PC-9 (cell line): ENCODE measurements around the gene ST8SIA1. TPM values are rescaled to one million over a fixed set of nuclear protein-coding genes. Genes with fewer than 3 reads are reported as not detected.

ENCODE experiments used
- BruUV-seq: library from RNA; stranded (reverse); fragments of 400-500 nt; replicated peaks from 2 replicates; lab custom pipeline; 2021; lab: Mats Ljungman, UMichigan
- CTCF ChIA-PET: fragments of 300-600 bp; sonication (Branson Sonifier 250); formaldehyde crosslinking; loops from one replicate; lab custom pipeline; 2022; ENCODE audit warnings: antibody characterized with exemption; lab: Charles Lee
- POLR2A ChIA-PET: fragments of 300-600 bp; sonication (Branson Sonifier 250); formaldehyde crosslinking; loops from one replicate; lab custom pipeline; 2022; ENCODE audit warnings: antibody characterized with exemption; ENCODE audit not compliant: unreplicated experiment; lab: Charles Lee
- DNase-seq, 2 experiments: peaks; one replicate each; pipeline versions ENCODE4 v3.0.0 to v3.0.0-alpha.2; 2015 to 2022; ENCODE audit warnings: mixed read lengths in 1 of 2
- H2AFZ ChIP-seq: fragments of 200-600 bp; sonication (generic); 2 replicates; pipeline ENCODE4 v1.8.1; 2017; ENCODE audit warnings: antibody characterized with exemption
- H3F3A ChIP-seq: fragments of 200-600 bp; sonication (generic); 2 replicates; pipeline ENCODE4 v1.8.1; 2017; ENCODE audit warnings: antibody characterized with exemption, mild to moderate bottlenecking, low read depth; ENCODE audit not compliant: insufficient read depth
- H3K27ac ChIP-seq: fragments of 200-600 bp; sonication (generic); 2 replicates; pipeline ENCODE4 v1.6.1; 2016; ENCODE audit warnings: mixed run types
- H3K27me3 ChIP-seq: fragments of 200-600 bp; sonication (generic); 2 replicates; pipeline ENCODE4 v1.6.1; 2016; ENCODE audit warnings: low read depth, mixed run types; ENCODE audit not compliant: insufficient read depth
- H3K36me3 ChIP-seq: fragments of 200-600 bp; sonication (generic); 2 replicates; pipeline ENCODE4 v1.6.1; 2016; ENCODE audit warnings: low read depth, mixed run types
- H3K4me1 ChIP-seq: fragments of 200-600 bp; sonication (generic); replicated peaks from 2 replicates; pipeline ENCODE4 v1.6.1; 2016; ENCODE audit warnings: mixed run types; ENCODE audit not compliant: insufficient read depth
- H3K4me2 ChIP-seq: fragments of 200-600 bp; sonication (generic); 2 replicates; pipeline ENCODE4 v1.6.1; 2017; ENCODE audit warnings: mixed run types
- H3K4me3 ChIP-seq: fragments of 200-600 bp; sonication (generic); 2 replicates; pipeline ENCODE4 v1.6.1; 2016; ENCODE audit warnings: mixed run types
- H3K79me2 ChIP-seq: fragments of 200-600 bp; sonication (generic); 2 replicates; pipeline ENCODE4 v1.6.1; 2017; ENCODE audit warnings: low read depth, mixed run types
- H3K9me2 ChIP-seq: fragments of 200-600 bp; sonication (generic); 2 replicates; pipeline ENCODE4 v1.8.1; 2017; ENCODE audit warnings: mild to moderate bottlenecking; ENCODE audit not compliant: insufficient read depth
- H3K9me3 ChIP-seq: fragments of 200-600 bp; sonication (generic); 2 replicates; pipeline ENCODE4 v1.8.1; 2016; ENCODE audit warnings: low read depth; ENCODE audit not compliant: insufficient read depth
- H4K20me1 ChIP-seq: fragments of 200-600 bp; sonication (generic); 2 replicates; pipeline ENCODE4 v1.8.1; 2017; ENCODE audit not compliant: insufficient read depth
- EZH2 ChIP-seq: fragments of 200-600 bp; sonication (generic); IDR thresholded peaks from 2 replicates; pipeline ENCODE4 v1.8.0; 2017; ENCODE audit warnings: antibody characterized with exemption, low read depth
- intact Hi-C: fragments of 100-400 bp; cut with micrococcal nuclease; formaldehyde crosslinking; loops from one replicate; pipeline ENCODE4 v1.10.0; 2022; ENCODE audit not compliant: unreplicated experiment
- total RNA-seq: library from RNA; stranded (reverse); gene quantifications from 2 replicates; pipeline ENCODE4 v1.2.3, GENCODE V29; 2021
- TF ChIP-seq, protein P1 (sequence below): fragments of 200-600 bp; sonication (generic); conservative IDR thresholded peaks from 2 replicates; pipeline ENCODE4 v1.6.1; 2017; ENCODE audit warnings: mixed run types, antibody characterized with exemption, mild to moderate bottlenecking, moderate library complexity

Gene ST8SIA1
- total RNA-seq, 1 experiment from 2014 or later, result 3.1 TPM

DNA sequence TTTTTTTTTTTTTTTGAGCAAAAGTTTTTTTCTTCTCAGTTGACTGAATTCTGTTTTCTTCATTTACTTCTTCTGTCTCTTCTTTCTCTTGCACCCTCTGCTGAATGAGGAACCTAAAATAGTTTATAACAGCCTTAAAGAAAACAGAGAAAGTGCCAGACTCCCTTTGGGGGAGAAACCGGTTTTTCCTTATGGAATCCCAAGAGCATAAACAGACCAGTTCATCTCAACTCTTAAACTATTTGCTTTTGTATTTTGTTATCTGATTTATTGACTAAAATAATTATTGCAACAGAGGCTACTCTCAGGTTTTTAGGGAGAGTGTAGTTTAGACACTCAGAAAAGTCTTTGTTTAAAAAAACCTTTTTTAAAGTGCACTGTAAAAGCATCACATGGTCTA, 30.2 kb downstream of the ST8SIA1 start:
- intact Hi-C loops, result no loop called here
- H3K36me3 ChIP-seq, result no peaks in the 10 kb centered on the region
- no peaks in the 10 kb centered on the region for H3K4me1 ChIP-seq
- no peak for DNase-seq
- no peaks in the 10 kb centered on the region for H3F3A ChIP-seq
- ChIA-PET POLR2A (no interaction called here), CTCF (interaction anchor here (0.6 kb wide), 1 partner anchor 262 kb away, joined by 3 read pairs; no protein-coding TSS in a partner anchor)
- no peak overlapping the region for H3K27ac ChIP-seq
- H3K79me2 ChIP-seq, result no peaks in the 10 kb centered on the region
- H4K20me1 ChIP-seq, result no peaks in the 10 kb centered on the region
- no peak overlapping the region for H2AFZ ChIP-seq
- BruUV-seq, result no TSS peak
- H3K27me3 ChIP-seq, result no peaks in the 10 kb centered on the region
- H3K9me2 ChIP-seq, result no peaks in the 10 kb centered on the region
- TF ChIP-seq, protein P1, sequence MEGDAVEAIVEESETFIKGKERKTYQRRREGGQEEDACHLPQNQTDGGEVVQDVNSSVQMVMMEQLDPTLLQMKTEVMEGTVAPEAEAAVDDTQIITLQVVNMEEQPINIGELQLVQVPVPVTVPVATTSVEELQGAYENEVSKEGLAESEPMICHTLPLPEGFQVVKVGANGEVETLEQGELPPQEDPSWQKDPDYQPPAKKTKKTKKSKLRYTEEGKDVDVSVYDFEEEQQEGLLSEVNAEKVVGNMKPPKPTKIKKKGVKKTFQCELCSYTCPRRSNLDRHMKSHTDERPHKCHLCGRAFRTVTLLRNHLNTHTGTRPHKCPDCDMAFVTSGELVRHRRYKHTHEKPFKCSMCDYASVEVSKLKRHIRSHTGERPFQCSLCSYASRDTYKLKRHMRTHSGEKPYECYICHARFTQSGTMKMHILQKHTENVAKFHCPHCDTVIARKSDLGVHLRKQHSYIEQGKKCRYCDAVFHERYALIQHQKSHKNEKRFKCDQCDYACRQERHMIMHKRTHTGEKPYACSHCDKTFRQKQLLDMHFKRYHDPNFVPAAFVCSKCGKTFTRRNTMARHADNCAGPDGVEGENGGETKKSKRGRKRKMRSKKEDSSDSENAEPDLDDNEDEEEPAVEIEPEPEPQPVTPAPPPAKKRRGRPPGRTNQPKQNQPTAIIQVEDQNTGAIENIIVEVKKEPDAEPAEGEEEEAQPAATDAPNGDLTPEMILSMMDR, result no peak
- no peak for TF ChIP-seq EZH2
- no peak overlapping the region for H3K4me2 ChIP-seq
- H3K4me3 ChIP-seq, result no peak overlapping the region
- H3K9me3 ChIP-seq, result peaks cover 13% of the 10 kb centered on the region; the same call in 1 of the 2 replicates

DNA sequence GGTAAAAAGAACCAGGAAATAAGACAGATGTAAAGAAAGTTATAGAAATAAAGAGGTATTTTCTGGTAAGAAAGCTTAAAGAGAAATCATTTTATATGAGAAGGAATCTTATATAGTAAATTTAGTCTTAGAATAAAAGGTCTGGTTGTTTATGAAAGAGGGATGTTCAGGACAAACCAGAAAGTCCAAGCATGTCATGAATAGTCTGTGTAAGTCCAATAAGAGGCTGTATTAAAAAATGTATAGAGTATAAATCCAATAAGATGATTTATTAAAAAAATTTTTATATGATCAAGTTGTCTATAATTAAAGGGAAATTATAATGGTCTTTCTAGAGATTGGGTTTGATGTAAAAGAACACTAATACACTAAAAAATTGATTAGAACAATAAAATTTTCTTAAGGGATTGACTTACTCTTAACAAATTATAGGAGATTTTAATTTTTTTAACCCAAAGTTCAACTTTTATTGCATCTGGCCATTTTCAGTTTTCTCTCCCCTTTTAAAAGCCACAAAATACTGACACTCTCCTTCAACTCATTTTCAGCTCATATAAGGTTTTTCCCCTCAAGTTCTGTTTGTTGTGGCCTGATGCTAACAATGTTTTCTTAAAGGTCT, 35.1 kb downstream of the ST8SIA1 start:
- peaks cover 20% of the 10 kb centered on the region for H3K9me3 ChIP-seq
- no peaks in the 10 kb centered on the region for H3K36me3 ChIP-seq
- H2AFZ ChIP-seq, result no peak overlapping the region
- H4K20me1 ChIP-seq, result no peaks in the 10 kb centered on the region
- TF ChIP-seq EZH2, result no peak
- TF ChIP-seq, protein P1, result no peak
- DNase-seq, result no peak
- no peaks in the 10 kb centered on the region for H3K9me2 ChIP-seq
- ChIA-PET CTCF (no interaction called here), POLR2A (no interaction called here)
- no peak overlapping the region for H3K27ac ChIP-seq
- BruUV-seq, result no TSS peak
- H3K4me2 ChIP-seq, result no peak overlapping the region
- intact Hi-C loops, result no loop called here
- no peaks in the 10 kb centered on the region for H3K79me2 ChIP-seq
- H3K4me1 ChIP-seq, result no peaks in the 10 kb centered on the region
- no peak overlapping the region for H3K4me3 ChIP-seq
- no peaks in the 10 kb centered on the region for H3F3A ChIP-seq
- H3K27me3 ChIP-seq, result no peaks in the 10 kb centered on the region

DNA sequence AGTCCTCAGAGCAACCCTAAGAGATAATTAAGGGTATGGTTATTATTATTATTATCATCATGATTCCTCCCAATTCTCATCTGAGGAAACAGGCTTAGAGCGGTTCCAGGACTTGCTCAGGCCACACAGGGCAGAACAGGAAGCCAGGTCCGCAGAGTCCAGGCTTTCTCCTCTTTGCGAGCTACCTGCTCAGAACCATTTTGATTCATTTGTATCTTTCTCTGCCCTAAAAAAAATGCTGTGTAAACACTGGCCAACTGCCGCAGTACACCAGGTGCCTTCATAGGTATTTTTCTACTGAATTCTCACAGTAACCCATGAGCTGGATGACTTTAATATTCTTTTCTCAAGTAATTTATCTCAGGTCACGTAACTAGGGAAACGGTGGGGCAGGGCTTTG, 45.3 kb downstream of the ST8SIA1 start:
- no peak overlapping the region for H3K4me2 ChIP-seq
- H3F3A ChIP-seq, result no peaks in the 10 kb centered on the region
- intact Hi-C loops, result no loop called here
- no peaks in the 10 kb centered on the region for H4K20me1 ChIP-seq
- no peaks in the 10 kb centered on the region for H3K79me2 ChIP-seq
- TF ChIP-seq, protein P1, result no peak
- no peak for TF ChIP-seq EZH2
- BruUV-seq, result no TSS peak
- no peaks in the 10 kb centered on the region for H3K9me3 ChIP-seq
- H3K27me3 ChIP-seq, result no peaks in the 10 kb centered on the region
- no peak overlapping the region for H3K27ac ChIP-seq
- H3K9me2 ChIP-seq, result no peaks in the 10 kb centered on the region
- no peaks in the 10 kb centered on the region for H3K4me1 ChIP-seq
- H3K4me3 ChIP-seq, result no peak overlapping the region
- CTCF ChIA-PET, result no interaction called here
- POLR2A ChIA-PET, result no interaction called here
- H2AFZ ChIP-seq, result no peak overlapping the region
- no peak for DNase-seq
- no peaks in the 10 kb centered on the region for H3K36me3 ChIP-seq
